Stimulated activated CD4-positive, alpha-beta T cell treated with anti-CD3 and anti-CD28 coated beads, Interleukin-1b, Interleukin-23, amount 100 ng/mL, for 4 hours (primary cell): ENCODE results near the gene AP1AR.

Source experiments
- DNase-seq, 2 donors: peaks; one replicate each; pipeline ENCODE4 v3.0.0-alpha.2; 2020; ENCODE audit warnings: low read depth in 2 of 2

AP1AR gene

GRCh38 chr4:112222219-112222955 lies 9.2 kb upstream of the AP1AR start:
- no peak for DNase-seq

GRCh38 chr4:112225157-112225556 lies 6.4 kb upstream of the AP1AR start:
- DNase-seq, result no peak

GRCh38 chr4:112230879-112231778 lies 458 bp upstream of the AP1AR start:
- peak; percentile 91 to 96 for DNase-seq

- peak in 1 of 2 donors; percentile 41 for DNase-seq
These were observed 3.5 kb downstream of the AP1AR start for GRCh38 chr4:112234952-112235609.

GRCh38 chr4:112236040-112236439 lies 4.5 kb downstream of the AP1AR start:
- no peak for DNase-seq

- no peak for DNase-seq
These were observed 7.2 kb downstream of the AP1AR start for GRCh38 chr4:112238833-112239232.

- DNase-seq, result no peak
These were observed 13.8 kb downstream of the AP1AR start for GRCh38 chr4:112245383-112245782.

GRCh38 chr4:112247021-112247420 lies 15.4 kb downstream of the AP1AR start:
- DNase-seq, result no peak

GRCh38 chr4:112251019-112251643 lies 19.5 kb downstream of the AP1AR start:
- DNase-seq, result no peak

- no peak for DNase-seq
These were observed 20.6 kb downstream of the AP1AR start for GRCh38 chr4:112252234-112252633.

- DNase-seq, result no peak
These were observed 21.9 kb downstream of the AP1AR start for GRCh38 chr4:112253382-112254000.

- DNase-seq, result no peak
These were observed 25.5 kb downstream of the AP1AR start for GRCh38 chr4:112257098-112257497.

GRCh38 chr4:112266823-112267222 lies 35.2 kb downstream of the AP1AR start:
- no peak for DNase-seq

GRCh38 chr4:112270051-112270450 lies 38.5 kb downstream of the AP1AR start:
- no peak for DNase-seq

- no peak for DNase-seq
These were observed 39.2 kb downstream of the AP1AR start for GRCh38 chr4:112270640-112271421.

GRCh38 chr4:112272292-112272691 lies 40.7 kb downstream of the AP1AR start:
- DNase-seq, result no peak

- DNase-seq, result no peak
These were observed 43.4 kb downstream of the AP1AR start for GRCh38 chr4:112274959-112275358.

GRCh38 chr4:112276113-112276512 lies 44.5 kb downstream of the AP1AR start:
- no peak for DNase-seq

- DNase-seq, result no peak
These were observed 45.6 kb downstream of the AP1AR start for GRCh38 chr4:112277220-112277619.

GRCh38 chr4:112277705-112278448 lies 46.3 kb downstream of the AP1AR start:
- no peak for DNase-seq
